HG03025 (cell line): ENCODE measurements around the gene LAMTOR4.
"Not testable (repeated sequence)": the region's sequence is repeated elsewhere in the genome, so short reads cannot be mapped to it uniquely, and the experiment has no call there.

Experiments
- ATAC-seq: cut with Tn5 transposase; IDR thresholded peaks from one replicate; pipeline ENCODE4 v1.9.1; 2021; ENCODE audit warnings: mild to moderate bottlenecking, moderate library complexity; ENCODE audit not compliant: unreplicated experiment, low FRiP score

Gene LAMTOR4

GRCh38 chr7:100192969-100193368 is 44.3 kb downstream of the LAMTOR4 start:
- no peak for ATAC-seq

GRCh38 chr7:100195222-100195621 is 46.5 kb downstream of the LAMTOR4 start:
- no peak for ATAC-seq

GRCh38 chr7:100195901-100196322 is 47.2 kb downstream of the LAMTOR4 start:
- ATAC-seq, result not testable (repeated sequence)

GRCh38 chr7:100198266-100198665 is 49.5 kb downstream of the LAMTOR4 start:
- ATAC-seq, result no peak

GRCh38 chr7:100200693-100201092 is 52.0 kb downstream of the LAMTOR4 start:
- no peak for ATAC-seq
